WTC11 (cell line): ENCODE results near the gene MTMR6.

Experiments
- ELF4 ChIP-seq: sonication (generic); formaldehyde crosslinking; IDR thresholded peaks from 2 replicates; pipeline ENCODE4 v1.8.1; 2022; ENCODE audit warnings: low read depth, mild to moderate bottlenecking, moderate library complexity, missing genetic modification reagents
- FOXJ3 ChIP-seq: sonication (generic); formaldehyde crosslinking; IDR thresholded peaks from 2 replicates; pipeline ENCODE4 v1.9.0; 2021; ENCODE audit warnings: missing genetic modification reagents, mild to moderate bottlenecking, borderline replicate concordance
- FOXP1 ChIP-seq: sonication (generic); formaldehyde crosslinking; IDR thresholded peaks from 2 replicates; pipeline ENCODE4 v1.8.0; 2022; ENCODE audit warnings: missing genetic modification reagents, mild to moderate bottlenecking, moderate library complexity, borderline replicate concordance
- MXD4 ChIP-seq: fragments of 250-450 bp; sonication (Bioruptor Pico); IDR thresholded peaks from 2 replicates; pipeline ENCODE4 v1.8.0; 2021; ENCODE audit warnings: mild to moderate bottlenecking, moderate library complexity, borderline replicate concordance
- TCF7 ChIP-seq: sonication (generic); formaldehyde crosslinking; IDR thresholded peaks from 2 replicates; pipeline ENCODE4 v1.8.0; 2022; ENCODE audit warnings: mild to moderate bottlenecking, low read depth, missing genetic modification reagents, moderate library complexity
- ZNF396 ChIP-seq: fragments of 250-450 bp; sonication (Bioruptor Pico); IDR thresholded peaks from 2 replicates; pipeline ENCODE4 v1.8.0; 2021; ENCODE audit warnings: mild to moderate bottlenecking, moderate library complexity, borderline replicate concordance
- ZNF671 ChIP-seq: fragments of 250-450 bp; sonication (Bioruptor Pico); IDR thresholded peaks from 2 replicates; pipeline ENCODE4 v1.8.0; 2021; ENCODE audit warnings: mild to moderate bottlenecking
- TF ChIP-seq, protein P1 (sequence below): fragments of 200-600 bp; IDR thresholded peaks from 2 replicates; pipeline ENCODE4 v1.8.0; 2022; ENCODE audit warnings: antibody characterized with exemption
- TF ChIP-seq, protein P2 (sequence below): sonication (generic); formaldehyde crosslinking; IDR thresholded peaks from 2 replicates; pipeline ENCODE4 v1.8.1; 2023; ENCODE audit warnings: mild to moderate bottlenecking, missing genetic modification reagents, moderate library complexity

DNA sequence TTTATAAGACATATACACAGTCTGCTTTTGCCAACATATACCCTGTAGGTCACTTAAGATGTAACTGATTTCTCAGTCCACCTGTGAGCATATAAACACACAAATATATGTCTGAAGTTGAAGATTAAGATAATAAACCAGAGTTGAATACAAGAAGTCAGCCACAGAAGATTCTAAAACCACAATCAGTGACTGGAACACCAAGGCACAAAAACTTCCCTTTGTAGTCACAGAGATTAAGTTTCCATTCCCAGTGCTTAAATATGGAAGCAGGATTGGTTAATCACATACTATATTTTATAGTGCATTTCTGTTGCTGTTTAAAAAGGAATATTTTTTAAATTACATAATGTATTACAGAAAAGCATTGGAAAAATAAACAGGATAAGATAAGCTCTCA, 39.9 kb downstream of the MTMR6 start:
- TF ChIP-seq MXD4 (CRISPR knock-in tag) (no peak), FOXJ3 (CRISPR knock-in tag) (no peak), ZNF671 (CRISPR knock-in tag) (no peak), FOXP1 (CRISPR knock-in tag) (no peak), TCF7 (CRISPR knock-in tag) (no peak), ZNF396 (CRISPR knock-in tag) (no peak), ELF4 (CRISPR knock-in tag) (no peak)
- TF ChIP-seq, protein P1, sequence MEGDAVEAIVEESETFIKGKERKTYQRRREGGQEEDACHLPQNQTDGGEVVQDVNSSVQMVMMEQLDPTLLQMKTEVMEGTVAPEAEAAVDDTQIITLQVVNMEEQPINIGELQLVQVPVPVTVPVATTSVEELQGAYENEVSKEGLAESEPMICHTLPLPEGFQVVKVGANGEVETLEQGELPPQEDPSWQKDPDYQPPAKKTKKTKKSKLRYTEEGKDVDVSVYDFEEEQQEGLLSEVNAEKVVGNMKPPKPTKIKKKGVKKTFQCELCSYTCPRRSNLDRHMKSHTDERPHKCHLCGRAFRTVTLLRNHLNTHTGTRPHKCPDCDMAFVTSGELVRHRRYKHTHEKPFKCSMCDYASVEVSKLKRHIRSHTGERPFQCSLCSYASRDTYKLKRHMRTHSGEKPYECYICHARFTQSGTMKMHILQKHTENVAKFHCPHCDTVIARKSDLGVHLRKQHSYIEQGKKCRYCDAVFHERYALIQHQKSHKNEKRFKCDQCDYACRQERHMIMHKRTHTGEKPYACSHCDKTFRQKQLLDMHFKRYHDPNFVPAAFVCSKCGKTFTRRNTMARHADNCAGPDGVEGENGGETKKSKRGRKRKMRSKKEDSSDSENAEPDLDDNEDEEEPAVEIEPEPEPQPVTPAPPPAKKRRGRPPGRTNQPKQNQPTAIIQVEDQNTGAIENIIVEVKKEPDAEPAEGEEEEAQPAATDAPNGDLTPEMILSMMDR, result no peak
- TF ChIP-seq, protein P2, sequence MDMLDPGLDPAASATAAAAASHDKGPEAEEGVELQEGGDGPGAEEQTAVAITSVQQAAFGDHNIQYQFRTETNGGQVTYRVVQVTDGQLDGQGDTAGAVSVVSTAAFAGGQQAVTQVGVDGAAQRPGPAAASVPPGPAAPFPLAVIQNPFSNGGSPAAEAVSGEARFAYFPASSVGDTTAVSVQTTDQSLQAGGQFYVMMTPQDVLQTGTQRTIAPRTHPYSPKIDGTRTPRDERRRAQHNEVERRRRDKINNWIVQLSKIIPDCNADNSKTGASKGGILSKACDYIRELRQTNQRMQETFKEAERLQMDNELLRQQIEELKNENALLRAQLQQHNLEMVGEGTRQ (CRISPR knock-in tag), result no peak
